AG04450 (cell line): Measurements from ENCODE around the gene MAGEF1. TPM values are rescaled to one million over a fixed set of nuclear protein-coding genes. Genes with fewer than 3 reads are reported as not detected.
A peak's percentile ranks its signal among the peaks of the same experiment; 100 is the strongest.

ENCODE experiments used
- CTCF ChIA-PET: fragments of 300-600, 350-600 bp; formaldehyde crosslinking; extraction: SDS; loops from one replicate; lab custom pipeline; 2022; ENCODE audit warnings: antibody characterized with exemption, inconsistent platforms; lab: Charles Lee
- POLR2A ChIA-PET: fragments of 350-600 bp; formaldehyde crosslinking; extraction: SDS; loops from one replicate; lab custom pipeline; 2021; ENCODE audit warnings: antibody characterized with exemption, inconsistent platforms; lab: Yijun Ruan, JAX
- DNase-seq: peaks from one replicate; pipeline ENCODE4 v3.0.0-alpha.2; 2011; ENCODE audit warnings: low read depth, low spot score
- H3K27ac ChIP-seq: one replicate; pipeline ENCODE4 v1.5.1; 2012; ENCODE audit warnings: low read depth, low read length, control low read depth
- H3K27me3 ChIP-seq: one replicate; pipeline ENCODE4 v1.6.0; 2012; ENCODE audit warnings: low read length; ENCODE audit not compliant: control insufficient read depth, insufficient read depth
- H3K4me3 ChIP-seq: 2 replicates; pipeline ENCODE4 v1.5.1; 2011; ENCODE audit warnings: mild to moderate bottlenecking, low read depth, low read length, control low read depth
- H3K9me3 ChIP-seq: 2 replicates; pipeline ENCODE4 v1.5.1; 2012; ENCODE audit warnings: low read length; ENCODE audit not compliant: control insufficient read depth, insufficient read depth
- polyA plus RNA-seq: library from polyadenylated mRNA; depleted of rRNA; stranded (reverse); fragments of >200 nt; gene quantifications from 2 replicates; pipeline ENCODE4 v1.2.3, GENCODE V29; 2011
- TF ChIP-seq, protein P1 (sequence below): IDR thresholded peaks from 2 replicates; pipeline ENCODE4 v1.5.1; 2011; ENCODE audit warnings: low read depth, low read length, control low read depth, inconsistent platforms

Gene MAGEF1
- polyA plus RNA-seq, 1 experiment, result 23.4 TPM

DNA sequence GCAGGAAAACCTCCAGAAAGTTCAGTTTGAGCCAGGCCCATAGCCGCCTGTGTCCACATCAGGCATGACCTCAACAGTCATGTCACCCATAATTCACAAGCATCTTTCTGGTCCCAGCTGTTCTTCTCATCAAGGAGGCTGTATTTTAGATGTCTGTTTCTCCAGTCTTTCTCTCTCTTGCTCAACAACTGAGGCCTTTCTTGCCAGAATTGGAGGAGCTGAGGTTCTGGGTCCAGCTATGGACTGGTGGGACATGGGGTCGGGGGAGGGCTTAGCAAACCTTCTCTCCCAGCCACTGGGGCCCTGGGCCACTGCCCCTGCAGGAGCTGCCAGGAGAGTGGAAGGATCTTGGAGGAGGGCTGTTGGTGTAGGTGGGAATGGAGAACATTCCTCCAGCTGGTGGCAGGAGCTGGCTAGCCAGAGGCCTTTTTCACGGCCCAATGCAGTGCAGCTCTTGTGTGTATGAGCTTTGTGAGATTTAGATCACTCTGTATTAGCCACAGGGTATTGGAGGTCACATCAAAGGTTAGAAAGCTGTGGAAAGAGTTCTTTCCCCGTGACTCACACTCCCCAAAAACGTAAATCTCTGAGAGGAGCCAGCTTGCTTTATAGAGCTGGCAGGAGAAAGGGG, 23.5 kb downstream of the MAGEF1 start:
- CTCF ChIA-PET, result interaction anchor here (0.5 to 2.8 kb wide), 4 partner anchors 23 to 664 kb away, joined by 3 to 19 read pairs (median 4); partner anchors contain the start of gene EPHB3

DNA sequence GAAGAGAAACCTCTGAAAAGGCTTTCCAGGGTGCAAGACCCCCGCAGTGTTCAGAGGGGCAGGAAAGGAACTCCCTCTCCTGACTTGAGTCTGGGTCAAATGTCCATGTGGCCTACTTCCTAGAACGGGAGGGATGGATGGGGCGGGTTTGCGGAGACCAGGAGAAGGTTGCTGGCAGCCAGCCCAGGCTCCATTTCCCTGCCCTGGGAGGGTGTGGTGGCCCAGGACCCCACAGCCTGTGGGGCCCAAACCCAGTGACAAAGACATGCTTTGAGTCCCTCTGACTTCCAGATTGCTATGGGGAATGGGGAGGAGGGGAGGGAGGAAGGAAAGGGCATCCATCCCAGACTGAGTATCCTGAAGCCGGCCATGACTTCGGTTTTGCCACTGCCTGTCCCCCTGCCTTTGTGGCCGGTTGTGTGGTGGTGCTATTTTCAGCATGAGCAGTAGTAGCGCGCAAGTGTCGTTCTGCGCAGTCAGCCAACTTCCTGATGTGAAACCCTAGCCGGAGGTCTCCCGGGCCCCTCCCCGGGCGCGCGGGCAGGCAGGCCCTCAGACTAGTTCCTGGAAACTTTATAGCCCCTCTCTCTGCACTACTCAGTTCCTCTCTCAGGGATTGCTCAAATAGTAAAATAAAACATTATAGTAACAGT, 24.4 kb downstream of the MAGEF1 start:
- Histone ChIP-seq H3K27me3 (peaks cover 13% of the 10 kb centered on the region), H3K27ac (peak overlapping the region; percentile 31), H3K4me3 (no peak overlapping the region), H3K9me3 (peaks cover 7% of the 10 kb centered on the region)
- ChIA-PET POLR2A (interaction anchor here (1.1 to 2.5 kb wide), 5 partner anchors 24 to 126 kb away, joined by 9 to 36 read pairs (median 15); partner anchors contain the start of genes EPHB3 and MAGEF1), CTCF (interaction anchor here (0.5 to 2.8 kb wide), 4 partner anchors 24 to 663 kb away, joined by 3 to 19 read pairs (median 4); partner anchors contain the start of gene EPHB3)
- no peak for DNase-seq
- TF ChIP-seq, protein P1, sequence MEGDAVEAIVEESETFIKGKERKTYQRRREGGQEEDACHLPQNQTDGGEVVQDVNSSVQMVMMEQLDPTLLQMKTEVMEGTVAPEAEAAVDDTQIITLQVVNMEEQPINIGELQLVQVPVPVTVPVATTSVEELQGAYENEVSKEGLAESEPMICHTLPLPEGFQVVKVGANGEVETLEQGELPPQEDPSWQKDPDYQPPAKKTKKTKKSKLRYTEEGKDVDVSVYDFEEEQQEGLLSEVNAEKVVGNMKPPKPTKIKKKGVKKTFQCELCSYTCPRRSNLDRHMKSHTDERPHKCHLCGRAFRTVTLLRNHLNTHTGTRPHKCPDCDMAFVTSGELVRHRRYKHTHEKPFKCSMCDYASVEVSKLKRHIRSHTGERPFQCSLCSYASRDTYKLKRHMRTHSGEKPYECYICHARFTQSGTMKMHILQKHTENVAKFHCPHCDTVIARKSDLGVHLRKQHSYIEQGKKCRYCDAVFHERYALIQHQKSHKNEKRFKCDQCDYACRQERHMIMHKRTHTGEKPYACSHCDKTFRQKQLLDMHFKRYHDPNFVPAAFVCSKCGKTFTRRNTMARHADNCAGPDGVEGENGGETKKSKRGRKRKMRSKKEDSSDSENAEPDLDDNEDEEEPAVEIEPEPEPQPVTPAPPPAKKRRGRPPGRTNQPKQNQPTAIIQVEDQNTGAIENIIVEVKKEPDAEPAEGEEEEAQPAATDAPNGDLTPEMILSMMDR, result no peak

More for the DNA sequence above, 23.5 kb downstream of the MAGEF1 start:
- peaks cover 13% of the 10 kb centered on the region for H3K27me3 ChIP-seq
- peak overlapping the region; percentile 88 for H3K27ac ChIP-seq
- TF ChIP-seq, protein P1, result no peak
- peaks cover 7% of the 10 kb centered on the region for H3K9me3 ChIP-seq
- peak; percentile 66 for DNase-seq
- POLR2A ChIA-PET, result interaction anchor here (0.7 to 2.5 kb wide), 16 partner anchors 9 to 368 kb away, joined by 3 to 36 read pairs (median 6); partner anchors contain the start of genes EPHB3 and MAGEF1
- H3K4me3 ChIP-seq, result no peak overlapping the region

DNA sequence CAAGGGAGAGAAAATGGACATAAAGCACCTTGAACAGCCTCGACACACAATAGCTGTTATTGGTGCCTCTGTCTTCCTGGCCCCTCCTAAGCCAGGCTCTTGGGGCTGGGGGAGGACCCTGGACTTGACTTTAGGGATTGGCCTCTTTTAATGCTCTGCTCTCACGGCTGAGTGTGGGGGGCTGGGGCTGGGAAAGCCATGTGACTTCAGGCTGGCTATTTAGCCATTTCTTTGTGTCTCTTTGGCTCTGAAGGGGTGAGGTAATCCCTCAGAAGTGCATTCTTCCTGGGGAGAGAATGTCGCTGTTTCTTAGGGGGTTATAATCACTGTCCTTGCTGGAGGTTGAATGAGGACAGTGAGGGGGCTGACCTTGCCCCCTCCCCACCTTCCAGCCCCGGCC, 26.2 kb downstream of the MAGEF1 start:
- CTCF ChIA-PET, result no interaction called here
- POLR2A ChIA-PET, result no interaction called here
- TF ChIP-seq, protein P1, result no peak
- H3K9me3 ChIP-seq, result peaks cover 7% of the 10 kb centered on the region
- DNase-seq, result no peak
- no peak overlapping the region for H3K4me3 ChIP-seq
- H3K27me3 ChIP-seq, result peaks cover 13% of the 10 kb centered on the region
- no peak overlapping the region for H3K27ac ChIP-seq

DNA sequence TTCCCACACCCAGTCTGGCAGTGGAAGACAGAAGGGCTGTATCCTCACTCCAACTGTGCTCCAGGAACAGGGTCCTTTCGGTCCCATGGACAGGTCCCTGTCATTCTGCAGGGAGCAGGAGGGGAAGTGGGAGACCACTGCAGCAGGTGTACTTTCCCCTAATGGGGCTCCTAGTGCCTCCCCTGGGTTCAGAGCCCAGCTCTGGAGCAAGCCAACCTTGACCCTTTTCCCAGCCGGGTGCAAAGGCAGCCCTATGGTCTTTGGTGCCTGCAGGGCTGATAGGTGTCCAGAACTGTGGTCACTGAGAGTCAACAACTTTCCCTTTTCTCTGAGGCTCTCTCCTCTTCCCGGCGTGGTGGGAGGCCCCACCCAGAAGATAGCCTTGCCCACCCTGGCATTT, 26.8 kb downstream of the MAGEF1 start:
- TF ChIP-seq, protein P1, result no peak
- Histone ChIP-seq H3K27me3 (peaks cover 15% of the 10 kb centered on the region), H3K9me3 (peaks cover 7% of the 10 kb centered on the region), H3K27ac (no peak overlapping the region), H3K4me3 (no peak overlapping the region)
- no peak for DNase-seq
- ChIA-PET CTCF (no interaction called here), POLR2A (no interaction called here)
